CD4-positive, CD25-positive, alpha-beta regulatory T cell (primary cell): ENCODE data around the gene B3GNT3. TPM values are rescaled to one million over a fixed set of nuclear protein-coding genes. Genes with fewer than 3 reads are reported as not detected.
"Not testable (repeated sequence)": the region's sequence is repeated elsewhere in the genome, so short reads cannot be mapped to it uniquely, and the experiment has no call there.

Source experiments
- ATAC-seq, 2 donors: fragments of 150-1000 bp; cut with Tn5 transposase; one replicate each; pipeline ENCODE4 v1.10.0; 2021; ENCODE audit warnings: low read depth in 2 of 2, moderate number of reproducible peaks in 2 of 2, moderate library complexity in 1 of 2
- DNase-seq, 3 donors: peaks; one replicate each; pipeline versions ENCODE4 v3.0.0 to v3.0.0-alpha.2; 2012 to 2022; ENCODE audit warnings: mixed read lengths in 1 of 3
- H3K27ac ChIP-seq: one replicate; pipeline ENCODE4 v1.7.0; 2013; ENCODE audit warnings: mild to moderate bottlenecking, low read length; ENCODE audit not compliant: insufficient read depth, poor library complexity, severe bottlenecking
- H3K27me3 ChIP-seq: one replicate; pipeline ENCODE4 v1.7.0; 2013; ENCODE audit warnings: low read length; ENCODE audit not compliant: control insufficient read depth, insufficient read depth
- H3K36me3 ChIP-seq: one replicate; pipeline ENCODE4 v1.7.0; 2013; ENCODE audit warnings: mild to moderate bottlenecking, low read length, moderate library complexity; ENCODE audit not compliant: control insufficient read depth, insufficient read depth
- H3K4me1 ChIP-seq: 2 replicates; pipeline ENCODE4 v1.7.0; 2013; ENCODE audit warnings: mild to moderate bottlenecking, low read length; ENCODE audit not compliant: insufficient read depth, control insufficient read depth, poor library complexity, severe bottlenecking
- H3K4me3 ChIP-seq: one replicate; pipeline ENCODE4 v1.7.0; 2013; ENCODE audit warnings: low read depth, mild to moderate bottlenecking, low read length, moderate library complexity
- H3K9me3 ChIP-seq, 2 experiments: 1 replicate in 1 of 2; 2 replicates in 1 of 2; pipeline ENCODE4 v1.7.0; 2013; ENCODE audit warnings: low read length in 2 of 2, mild to moderate bottlenecking in 1 of 2, moderate library complexity in 1 of 2; ENCODE audit not compliant: control insufficient read depth in 2 of 2
- H3K27ac Mint-ChIP-seq, 3 donors: one replicate each; pipeline ENCODE4 v1.8.0; 2020 to 2022; ENCODE audit warnings: mild to moderate bottlenecking in 3 of 3, mixed read lengths in 3 of 3, moderate library complexity in 2 of 3
- H3K27me3 Mint-ChIP-seq: one replicate; pipeline ENCODE4 v1.8.0; 2022; ENCODE audit warnings: mild to moderate bottlenecking, mixed read lengths
- H3K36me3 Mint-ChIP-seq: one replicate; pipeline ENCODE4 v1.8.0; 2020; ENCODE audit warnings: mixed read lengths
- H3K4me1 Mint-ChIP-seq, 4 donors: one replicate each; pipeline ENCODE4 v1.8.0; 2020 to 2022; ENCODE audit warnings: mixed read lengths in 4 of 4, mild to moderate bottlenecking in 1 of 4
- H3K4me3 Mint-ChIP-seq, 4 donors: one replicate each; pipeline ENCODE4 v1.8.0; 2020 to 2022; ENCODE audit warnings: mild to moderate bottlenecking in 4 of 4, mixed read lengths in 4 of 4, moderate library complexity in 3 of 4
- H3K9me3 Mint-ChIP-seq, 7 donors: one replicate each; pipeline ENCODE4 v1.8.0; 2020 to 2022; ENCODE audit warnings: mixed read lengths in 7 of 7, mild to moderate bottlenecking in 3 of 7, moderate library complexity in 2 of 7
- polyA plus RNA-seq, 4 donors: library from polyadenylated mRNA; unstranded; fragments of 300-500 nt; fragmentation: Illumina TruSeq; gene quantifications; one replicate each; pipeline ENCODE4 v1.2.3, GENCODE V29; 2021
- total RNA-seq: library from RNA; stranded (reverse); gene quantifications from one replicate; pipeline ENCODE4 v1.2.3, GENCODE V29; 2022

Gene B3GNT3
- total and polyA plus RNA-seq, 5 donors from 2014 or later, result 0.27 to 0.47 TPM; not detected in 3

- H3K4me1 Mint-ChIP-seq, result peaks cover 0 to 18% (median 8%) of the 10 kb centered on the region in 4 donors
- H3K4me3 Mint-ChIP-seq, result no peak overlapping the region
- no peaks in the 10 kb centered on the region for H3K9me3 Mint-ChIP-seq
- H3K27ac Mint-ChIP-seq, result peak overlapping the region in 2 of 3 donors; percentile 51 to 52
- Histone ChIP-seq H3K4me1 (peaks cover 5% of the 10 kb centered on the region), H3K9me3 (no peaks in the 10 kb centered on the region), H3K27ac (no peak overlapping the region), H3K36me3 (peaks cover 61% of the 10 kb centered on the region), H3K27me3 (no peaks in the 10 kb centered on the region), H3K4me3 (no peak overlapping the region)
- H3K27me3 Mint-ChIP-seq, result no peaks in the 10 kb centered on the region
- DNase-seq (peak in 1 of 3 donors; percentile 38), ATAC-seq (no peak)
- H3K36me3 Mint-ChIP-seq, result peaks cover 28% of the 10 kb centered on the region
Observed at GRCh38 chr19:17772172-17772571, 22.8 kb upstream of the B3GNT3 start.

- Mint-ChIP-seq H3K27me3 (no peaks in the 10 kb centered on the region), H3K27ac (peak overlapping the region in 1 of 3 donors; percentile 82), H3K4me1 (peaks cover 0 to 22% (median 10%) of the 10 kb centered on the region in 4 donors), H3K36me3 (peaks cover 25% of the 10 kb centered on the region), H3K9me3 (no peaks in the 10 kb centered on the region), H3K4me3 (no peak overlapping the region)
- no peaks in the 10 kb centered on the region for H3K27me3 ChIP-seq
- H3K27ac ChIP-seq, result no peak overlapping the region
- no peak overlapping the region for H3K4me3 ChIP-seq
- no peak for ATAC-seq
- H3K4me1 ChIP-seq, result peaks cover 5% of the 10 kb centered on the region
- DNase-seq, result no peak
- peaks cover 39% of the 10 kb centered on the region for H3K36me3 ChIP-seq
- no peaks in the 10 kb centered on the region for H3K9me3 ChIP-seq
Observed at GRCh38 chr19:17775245-17775927, 19.6 kb upstream of the B3GNT3 start.

GRCh38 chr19:17775991-17776803, 18.7 kb upstream of the B3GNT3 start:
- peak overlapping the region; percentile 38 to 79 (median 55) for H3K27ac Mint-ChIP-seq
- no peaks in the 10 kb centered on the region for H3K9me3 Mint-ChIP-seq
- H3K36me3 Mint-ChIP-seq, result peaks cover 25% of the 10 kb centered on the region
- Histone ChIP-seq H3K4me3 (no peak overlapping the region), H3K9me3 (no peaks in the 10 kb centered on the region), H3K4me1 (peaks cover 5% of the 10 kb centered on the region), H3K27ac (peak overlapping the region; percentile 42), H3K27me3 (no peaks in the 10 kb centered on the region), H3K36me3 (peaks cover 35% of the 10 kb centered on the region)
- ATAC-seq (peak; percentile 15 to 19), DNase-seq (peak in 1 of 3 donors; percentile 15)
- H3K27me3 Mint-ChIP-seq, result no peaks in the 10 kb centered on the region
- H3K4me3 Mint-ChIP-seq, result no peak overlapping the region
- peaks cover 0 to 22% (median 10%) of the 10 kb centered on the region in 4 donors for H3K4me1 Mint-ChIP-seq

DNA sequence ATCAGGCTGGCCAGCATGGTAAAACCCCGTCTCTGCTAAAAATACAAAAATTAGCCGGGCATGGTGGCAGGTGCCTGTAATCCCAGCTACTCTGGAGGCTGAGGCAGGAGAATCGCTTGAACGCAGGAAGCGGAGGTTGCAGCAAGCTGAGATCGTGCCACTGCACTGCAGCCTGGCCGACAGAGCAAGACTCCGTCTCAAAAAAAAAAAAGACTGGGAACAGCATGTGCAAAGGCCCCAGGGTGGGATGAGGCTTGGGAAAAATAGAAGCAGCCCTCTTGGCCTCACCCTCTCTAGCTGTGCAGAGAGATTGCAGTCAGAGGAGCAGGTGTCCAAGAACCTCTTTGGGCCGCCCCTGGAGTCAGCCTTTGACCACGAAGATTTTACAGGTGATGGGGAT, 17.1 kb upstream of the B3GNT3 start:
- peaks cover 33% of the 10 kb centered on the region for H3K36me3 ChIP-seq
- Mint-ChIP-seq H3K27ac (peak overlapping the region in 1 of 3 donors; percentile 47), H3K4me1 (peaks cover 0 to 22% (median 10%) of the 10 kb centered on the region in 4 donors), H3K36me3 (peaks cover 23% of the 10 kb centered on the region)
- not testable (repeated sequence) for H3K4me3 ChIP-seq, H3K9me3 ChIP-seq, H3K4me3 Mint-ChIP-seq, H3K9me3 Mint-ChIP-seq, H3K27me3 ChIP-seq, ATAC-seq, DNase-seq, H3K4me1 ChIP-seq, H3K27ac ChIP-seq, H3K27me3 Mint-ChIP-seq

DNA sequence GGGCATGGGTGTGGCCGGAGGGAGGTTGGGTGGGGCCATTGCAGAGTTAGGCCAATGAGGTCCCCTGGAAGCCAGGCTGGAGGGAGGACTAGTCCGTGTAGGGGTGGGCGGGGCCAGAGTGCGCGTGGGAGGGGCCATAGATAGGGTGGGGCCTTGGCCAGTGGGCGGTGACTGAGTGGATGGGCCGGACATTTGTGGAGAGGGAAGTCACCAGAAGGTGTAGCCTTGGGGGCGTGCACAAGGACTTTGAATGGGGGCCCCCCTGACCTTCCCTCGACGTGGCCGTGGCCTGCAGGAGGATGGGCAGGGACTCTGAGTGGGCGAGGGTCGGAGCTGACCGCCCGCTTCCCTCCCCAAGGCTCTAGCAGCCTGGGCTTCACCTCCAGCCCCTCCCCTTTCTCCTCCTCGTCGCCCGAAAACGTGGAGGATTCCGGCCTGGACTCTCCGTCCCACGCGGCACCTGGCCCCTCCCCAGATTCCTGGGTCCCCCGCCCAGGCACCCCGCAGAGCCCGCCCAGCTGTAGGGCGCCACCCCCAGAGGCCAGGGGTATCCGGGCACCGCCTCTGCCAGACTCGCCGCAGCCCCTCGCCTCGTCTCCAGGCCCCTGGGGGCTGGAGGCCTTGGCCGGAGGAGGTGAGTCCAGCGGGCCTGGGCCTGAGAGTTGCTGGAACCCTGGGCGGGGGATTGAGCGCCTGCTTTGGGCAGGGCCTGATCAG, 16.5 kb upstream of the B3GNT3 start:
- Mint-ChIP-seq H3K36me3 (peaks cover 17% of the 10 kb centered on the region), H3K27me3 (no peaks in the 10 kb centered on the region), H3K4me3 (no peak overlapping the region), H3K4me1 (peaks cover 0 to 20% (median 9%) of the 10 kb centered on the region in 4 donors), H3K9me3 (no peaks in the 10 kb centered on the region), H3K27ac (no peak overlapping the region)
- DNase-seq (peak in 1 of 3 donors; percentile 41), ATAC-seq (peak; percentile 24 to 43)
- Histone ChIP-seq H3K27ac (no peak overlapping the region), H3K4me1 (peaks cover 5% of the 10 kb centered on the region), H3K36me3 (peaks cover 33% of the 10 kb centered on the region), H3K9me3 (no peaks in the 10 kb centered on the region), H3K27me3 (no peaks in the 10 kb centered on the region), H3K4me3 (no peak overlapping the region)

DNA sequence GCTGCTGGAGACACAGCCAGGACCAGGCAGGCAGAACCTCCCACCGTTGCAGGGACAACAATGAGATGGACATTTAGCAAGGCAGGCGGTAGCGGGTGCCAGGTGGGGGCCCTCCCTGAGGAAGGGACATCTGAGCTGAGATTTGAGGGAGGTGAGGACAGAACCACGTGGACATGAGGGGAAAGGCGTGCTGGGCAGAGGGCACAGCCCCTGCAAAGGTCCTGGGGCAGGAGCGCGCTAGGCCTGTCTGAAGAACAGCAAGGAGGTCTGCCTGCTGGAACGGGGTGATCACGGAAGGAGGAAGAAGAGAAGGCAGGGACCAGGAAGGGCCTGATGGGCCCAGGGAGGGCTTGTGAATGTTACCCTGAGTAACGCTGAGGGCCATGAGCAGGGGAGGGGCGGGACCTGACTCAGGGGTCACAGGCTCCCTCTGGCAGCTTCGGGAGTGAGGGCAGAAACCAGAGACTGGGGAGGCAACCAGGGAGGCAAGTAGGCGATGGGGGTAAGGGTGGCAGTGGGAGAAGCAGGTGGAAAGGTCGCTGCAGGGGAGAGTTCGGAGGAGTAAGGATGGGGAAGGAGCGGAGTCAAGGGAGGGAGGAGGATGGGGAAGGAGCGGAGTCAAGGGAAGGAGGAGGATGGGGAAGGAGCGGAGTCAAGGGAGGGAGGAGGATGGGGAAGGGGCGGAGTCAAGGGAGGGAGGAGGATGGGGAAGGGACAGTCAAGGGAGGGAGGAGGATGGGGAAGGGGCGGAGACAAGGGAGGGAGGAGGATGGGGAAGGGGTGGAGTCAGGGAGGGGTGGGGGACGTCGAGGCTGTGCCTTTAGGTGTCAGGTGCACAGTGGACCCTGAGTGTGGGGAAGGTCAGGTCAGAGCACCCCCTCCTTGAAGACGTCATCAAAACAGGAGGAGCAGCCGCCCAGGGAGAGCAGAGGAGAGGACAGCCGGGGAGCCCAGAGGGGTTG, 15.7 kb upstream of the B3GNT3 start:
- H3K27ac ChIP-seq, result no peak overlapping the region
- no peak overlapping the region for H3K4me3 Mint-ChIP-seq

DNA sequence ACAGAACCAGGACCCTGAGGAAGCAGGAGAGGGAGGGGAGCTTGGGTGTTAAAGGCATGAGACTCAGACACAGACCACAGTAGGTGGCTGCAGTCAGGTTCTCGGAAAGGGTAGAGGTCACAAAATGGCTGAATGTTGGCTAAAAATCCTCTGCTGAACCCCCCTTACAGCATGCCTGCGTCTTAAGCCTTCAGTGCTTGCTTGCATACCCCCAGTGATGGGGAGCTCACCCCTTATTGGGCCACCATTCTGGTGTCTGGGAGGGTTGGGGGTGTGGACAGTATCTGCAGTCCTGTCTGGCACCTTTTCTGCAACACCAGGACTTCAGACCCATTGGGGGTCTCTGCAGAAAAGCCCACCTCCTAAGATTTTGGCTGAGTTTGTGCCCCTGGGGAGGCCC, 14.2 kb upstream of the B3GNT3 start:
- Histone ChIP-seq H3K4me1 (peaks cover 5% of the 10 kb centered on the region), H3K9me3 (no peaks in the 10 kb centered on the region), H3K27ac (no peak overlapping the region), H3K27me3 (no peaks in the 10 kb centered on the region), H3K36me3 (peaks cover 25% of the 10 kb centered on the region), H3K4me3 (no peak overlapping the region)
- no peaks in the 10 kb centered on the region for H3K9me3 Mint-ChIP-seq
- H3K27ac Mint-ChIP-seq, result no peak overlapping the region
- H3K27me3 Mint-ChIP-seq, result no peaks in the 10 kb centered on the region
- H3K4me3 Mint-ChIP-seq, result no peak overlapping the region
- no peak for ATAC-seq
- DNase-seq, result no peak
- peaks cover 13% of the 10 kb centered on the region for H3K36me3 Mint-ChIP-seq
- peaks cover 0 to 18% (median 9%) of the 10 kb centered on the region in 4 donors for H3K4me1 Mint-ChIP-seq

More for the DNA sequence above, 15.7 kb upstream of the B3GNT3 start:
- Mint-ChIP-seq H3K27me3 (no peaks in the 10 kb centered on the region), H3K9me3 (no peaks in the 10 kb centered on the region), H3K4me1 (peaks cover 0 to 20% (median 10%) of the 10 kb centered on the region in 4 donors), H3K36me3 (peaks cover 13% of the 10 kb centered on the region), H3K27ac (peak overlapping the region in 2 of 3 donors; percentile 25 to 90)
- H3K4me1 ChIP-seq, result peaks cover 5% of the 10 kb centered on the region
- peaks cover 28% of the 10 kb centered on the region for H3K36me3 ChIP-seq
- no peaks in the 10 kb centered on the region for H3K27me3 ChIP-seq
- no peak overlapping the region for H3K4me3 ChIP-seq
- DNase-seq (no peak), ATAC-seq (no peak)
- no peaks in the 10 kb centered on the region for H3K9me3 ChIP-seq
